ENCODE results near the gene HOXA2.

- no peak for TF ChIP-seq SP1 (IDR thresholded peaks at IDR 0.05)
- TF ChIP-seq FOXK2 (IDR thresholded peaks at IDR 0.05), result no peak
- no peak for TF ChIP-seq HDGF (IDR thresholded peaks at IDR 0.05; ENCODE audit: borderline replicate concordance)
- TF ChIP-seq BHLHE40 (IDR thresholded peaks at IDR 0.05; ENCODE audit: borderline replicate concordance), result no peak
- no peak for TF ChIP-seq TARDBP (IDR thresholded peaks at IDR 0.05)
- no peak for TF ChIP-seq SUZ12 (IDR thresholded peaks at IDR 0.05)
- TF ChIP-seq, protein P1, sequence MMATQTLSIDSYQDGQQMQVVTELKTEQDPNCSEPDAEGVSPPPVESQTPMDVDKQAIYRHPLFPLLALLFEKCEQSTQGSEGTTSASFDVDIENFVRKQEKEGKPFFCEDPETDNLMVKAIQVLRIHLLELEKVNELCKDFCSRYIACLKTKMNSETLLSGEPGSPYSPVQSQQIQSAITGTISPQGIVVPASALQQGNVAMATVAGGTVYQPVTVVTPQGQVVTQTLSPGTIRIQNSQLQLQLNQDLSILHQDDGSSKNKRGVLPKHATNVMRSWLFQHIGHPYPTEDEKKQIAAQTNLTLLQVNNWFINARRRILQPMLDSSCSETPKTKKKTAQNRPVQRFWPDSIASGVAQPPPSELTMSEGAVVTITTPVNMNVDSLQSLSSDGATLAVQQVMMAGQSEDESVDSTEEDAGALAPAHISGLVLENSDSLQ (IDR thresholded peaks at IDR 0.05), result no peak
- TF ChIP-seq CTBP1 (IDR thresholded peaks at IDR 0.05; ENCODE audit: borderline replicate concordance), result no peak
- no peak for TF ChIP-seq LEF1 (IDR thresholded peaks at IDR 0.05; ENCODE audit: borderline replicate concordance)
- no peak for TF ChIP-seq ELF4 (IDR thresholded peaks at IDR 0.05)
- no peak for TF ChIP-seq FOXA1 (IDR thresholded peaks at IDR 0.05)
- no peak; the same call in 1 of the 2 replicates for TF ChIP-seq L3MBTL2 (conservative IDR thresholded peaks at IDR 0.05)
Measured at GRCh38 chr7:27139334-27140125, 37.0 kb upstream of the HOXA2 start.
